ENCODE data around the gene CACNA2D1.

DNA sequence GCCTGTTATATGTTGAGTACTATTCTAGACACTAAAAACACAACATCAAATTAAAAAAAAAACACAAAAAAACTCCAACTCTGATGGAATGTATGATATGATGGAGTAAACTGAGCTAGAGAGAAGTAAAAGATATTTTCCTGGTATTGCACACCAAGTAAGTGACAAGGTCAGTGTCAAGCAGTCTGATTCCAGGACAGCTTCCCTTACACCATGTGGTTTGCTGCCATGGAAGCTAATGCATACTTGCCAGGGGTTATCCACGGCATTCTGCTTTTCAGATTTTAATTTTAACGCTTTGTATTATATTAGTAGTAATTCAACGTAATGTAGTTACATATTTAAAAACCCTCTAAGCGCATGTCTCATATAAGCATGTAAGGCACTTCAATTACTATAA is 48.4 kb downstream of the CACNA2D1 start:
- TF ChIP-seq EP300 (IDR thresholded peaks at IDR 0.05) (no peak), POLR2A (IDR thresholded peaks at IDR 0.05) (no peak)
- TF ChIP-seq, protein P1, sequence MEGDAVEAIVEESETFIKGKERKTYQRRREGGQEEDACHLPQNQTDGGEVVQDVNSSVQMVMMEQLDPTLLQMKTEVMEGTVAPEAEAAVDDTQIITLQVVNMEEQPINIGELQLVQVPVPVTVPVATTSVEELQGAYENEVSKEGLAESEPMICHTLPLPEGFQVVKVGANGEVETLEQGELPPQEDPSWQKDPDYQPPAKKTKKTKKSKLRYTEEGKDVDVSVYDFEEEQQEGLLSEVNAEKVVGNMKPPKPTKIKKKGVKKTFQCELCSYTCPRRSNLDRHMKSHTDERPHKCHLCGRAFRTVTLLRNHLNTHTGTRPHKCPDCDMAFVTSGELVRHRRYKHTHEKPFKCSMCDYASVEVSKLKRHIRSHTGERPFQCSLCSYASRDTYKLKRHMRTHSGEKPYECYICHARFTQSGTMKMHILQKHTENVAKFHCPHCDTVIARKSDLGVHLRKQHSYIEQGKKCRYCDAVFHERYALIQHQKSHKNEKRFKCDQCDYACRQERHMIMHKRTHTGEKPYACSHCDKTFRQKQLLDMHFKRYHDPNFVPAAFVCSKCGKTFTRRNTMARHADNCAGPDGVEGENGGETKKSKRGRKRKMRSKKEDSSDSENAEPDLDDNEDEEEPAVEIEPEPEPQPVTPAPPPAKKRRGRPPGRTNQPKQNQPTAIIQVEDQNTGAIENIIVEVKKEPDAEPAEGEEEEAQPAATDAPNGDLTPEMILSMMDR (IDR thresholded peaks at IDR 0.05) = no peak
